Stimulated activated CD8-positive, alpha-beta memory T cell treated with anti-CD3 and anti-CD28 coated beads, Interleukin-2, amount 100 ng/mL, for 48 hours (primary cell): ENCODE data around the gene MKNK2.
A peak's percentile ranks its signal among the peaks of the same experiment; 100 is the strongest.
"Not testable (repeated sequence)": the region's sequence is repeated elsewhere in the genome, so short reads cannot be mapped to it uniquely, and the experiment has no call there.

Experiments used
- DNase-seq, 2 donors: peaks; one replicate each; pipeline ENCODE4 v3.0.0-alpha.2; 2020; ENCODE audit warnings: low read depth in 2 of 2

MKNK2 gene

GRCh38 chr19:2050991-2051772, at the start of gene MKNK2:
Gene MKNK2, minus strand, starts transcription at chr19:2051244. Its CDS starts 393 bp downstream, at chr19:2050851.
- DNase-seq, result peak; percentile 93 to 95

GRCh38 chr19:2100719-2101061, 49.6 kb upstream of the MKNK2 start:
- DNase-seq, result no peak

GRCh38 chr19:2099937-2100718, 49.1 kb upstream of the MKNK2 start:
- DNase-seq, result no peak

- no peak for DNase-seq
Observed at GRCh38 chr19:2099054-2099501, 48.0 kb upstream of the MKNK2 start.

GRCh38 chr19:2097886-2098327, 46.9 kb upstream of the MKNK2 start:
- DNase-seq, result no peak

GRCh38 chr19:2097203-2097885, 46.3 kb upstream of the MKNK2 start:
- peak in 1 of 2 donors; percentile 47 for DNase-seq

GRCh38 chr19:2096480-2097202, 45.6 kb upstream of the MKNK2 start, which contains the start of gene IZUMO4:
Gene IZUMO4, plus strand, starts transcription at chr19:2096915. Its CDS starts 31 bp downstream, at chr19:2096946.
- peak; percentile 100 for DNase-seq

- DNase-seq, result peak; percentile 80
Observed at GRCh38 chr19:2096034-2096479, 45.0 kb upstream of the MKNK2 start, which contains the start of gene MOB3A. Gene MOB3A, minus strand, starts transcription at chr19:2096326. Its CDS starts 17,766 bp downstream, at chr19:2078560.

GRCh38 chr19:2091926-2092525, 41.0 kb upstream of the MKNK2 start:
- DNase-seq, result not testable (repeated sequence)

GRCh38 chr19:2089727-2090053, 38.6 kb upstream of the MKNK2 start:
- DNase-seq, result no peak

- DNase-seq, result no peak
Observed at GRCh38 chr19:2089001-2089711, 38.1 kb upstream of the MKNK2 start.

GRCh38 chr19:2087621-2088100, 36.6 kb upstream of the MKNK2 start:
- DNase-seq, result no peak

- DNase-seq, result not testable (repeated sequence)
Observed at GRCh38 chr19:2086695-2087620, 35.9 kb upstream of the MKNK2 start.

- peak; percentile 86 to 93 for DNase-seq
Observed at GRCh38 chr19:2084993-2085720, 34.1 kb upstream of the MKNK2 start.

GRCh38 chr19:2083174-2083854, 32.3 kb upstream of the MKNK2 start:
- peak in 1 of 2 donors; percentile 52 for DNase-seq

- no peak for DNase-seq
Observed at GRCh38 chr19:2081873-2082810, 31.1 kb upstream of the MKNK2 start.
